G401.6 (cell line): ENCODE data around the gene NPNT.

ENCODE experiments used
- FAIRE-seq: peaks from 2 replicates; lab custom pipeline; 2012; peaks lifted over from hg19 to GRCh38; lab: Jason Lieb, UNC

Gene NPNT

GRCh38 chr4:105970371-105970770, 75.1 kb downstream of the NPNT start:
- no peak for FAIRE-seq

GRCh38 chr4:105971036-105971435, 75.8 kb downstream of the NPNT start:
- FAIRE-seq: no peak

DNA sequence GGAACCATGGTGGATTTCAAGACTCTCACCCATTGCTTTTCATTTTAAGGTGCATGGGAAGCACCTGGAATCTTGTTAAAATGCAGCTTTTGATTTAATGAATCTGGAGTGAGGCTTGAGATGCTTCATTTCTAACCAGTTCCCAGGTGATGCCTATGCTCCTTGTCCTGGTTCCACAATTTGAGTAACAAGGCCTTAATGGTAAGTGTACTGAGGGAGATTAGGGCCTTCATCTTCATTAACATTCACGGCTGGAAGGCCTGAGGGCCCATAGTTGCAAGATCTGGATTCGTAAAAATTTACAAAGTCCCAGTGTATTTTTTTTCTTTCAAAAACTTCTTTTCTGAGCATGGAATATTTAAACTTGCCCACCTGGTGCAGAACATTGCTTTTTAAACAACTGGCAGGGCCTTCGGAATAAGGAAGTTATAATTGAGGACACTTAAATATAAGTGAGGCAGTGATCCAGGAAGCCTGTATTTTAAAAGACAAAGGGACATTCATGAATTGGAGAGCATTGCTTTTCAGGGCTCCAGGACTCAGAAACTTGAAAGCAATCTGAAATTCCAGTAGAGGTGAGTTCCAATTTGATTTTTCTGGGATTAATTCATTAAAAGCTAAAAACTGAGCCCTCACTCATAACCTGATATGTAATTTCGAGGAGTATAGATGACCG, 77.8 kb downstream of the NPNT start:
- FAIRE-seq: no peak

DNA sequence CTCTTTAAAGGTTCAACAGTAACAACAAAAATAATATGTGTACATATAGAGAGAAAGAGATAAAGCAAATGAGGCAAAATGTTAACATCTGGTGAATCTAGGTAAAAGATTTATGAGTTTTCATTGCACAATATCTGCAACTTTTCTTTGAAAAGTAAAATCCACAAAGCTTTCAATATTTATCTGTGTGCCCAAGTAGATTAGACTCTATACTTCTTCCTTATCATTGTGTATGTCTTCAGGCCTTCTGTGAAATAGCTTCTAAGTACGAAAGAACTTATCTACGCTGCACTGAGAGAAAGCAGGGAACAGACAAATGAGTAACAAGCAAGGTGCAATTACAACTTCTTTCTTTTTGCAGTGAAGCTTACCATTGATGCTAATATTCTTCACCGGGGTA, 81.6 kb downstream of the NPNT start:
- no peak for FAIRE-seq

- FAIRE-seq: no peak
These were observed 83.5 kb downstream of the NPNT start for GRCh38 chr4:105978684-105979296.

- no peak for FAIRE-seq
These were observed 84.2 kb downstream of the NPNT start for GRCh38 chr4:105979506-105979905.

DNA sequence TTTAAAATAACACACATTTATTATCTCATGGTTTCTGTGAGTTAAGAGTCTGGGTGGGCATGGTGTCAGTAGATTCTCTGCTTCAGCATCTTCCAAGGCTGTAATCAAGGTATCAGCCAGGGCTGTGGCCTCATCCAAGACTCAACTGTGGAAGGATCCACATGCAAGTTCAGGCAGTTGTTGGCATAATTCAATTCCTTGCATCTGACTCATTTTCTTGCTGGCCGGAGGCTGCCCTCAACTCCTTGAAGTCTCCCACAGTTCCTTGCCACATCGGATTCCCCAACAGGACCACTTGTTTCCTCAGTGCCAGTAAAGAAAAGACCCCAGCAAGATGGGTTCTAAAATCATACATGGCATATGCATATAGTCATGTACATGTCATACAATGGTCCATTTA, 93.4 kb downstream of the NPNT start:
- FAIRE-seq: no peak

DNA sequence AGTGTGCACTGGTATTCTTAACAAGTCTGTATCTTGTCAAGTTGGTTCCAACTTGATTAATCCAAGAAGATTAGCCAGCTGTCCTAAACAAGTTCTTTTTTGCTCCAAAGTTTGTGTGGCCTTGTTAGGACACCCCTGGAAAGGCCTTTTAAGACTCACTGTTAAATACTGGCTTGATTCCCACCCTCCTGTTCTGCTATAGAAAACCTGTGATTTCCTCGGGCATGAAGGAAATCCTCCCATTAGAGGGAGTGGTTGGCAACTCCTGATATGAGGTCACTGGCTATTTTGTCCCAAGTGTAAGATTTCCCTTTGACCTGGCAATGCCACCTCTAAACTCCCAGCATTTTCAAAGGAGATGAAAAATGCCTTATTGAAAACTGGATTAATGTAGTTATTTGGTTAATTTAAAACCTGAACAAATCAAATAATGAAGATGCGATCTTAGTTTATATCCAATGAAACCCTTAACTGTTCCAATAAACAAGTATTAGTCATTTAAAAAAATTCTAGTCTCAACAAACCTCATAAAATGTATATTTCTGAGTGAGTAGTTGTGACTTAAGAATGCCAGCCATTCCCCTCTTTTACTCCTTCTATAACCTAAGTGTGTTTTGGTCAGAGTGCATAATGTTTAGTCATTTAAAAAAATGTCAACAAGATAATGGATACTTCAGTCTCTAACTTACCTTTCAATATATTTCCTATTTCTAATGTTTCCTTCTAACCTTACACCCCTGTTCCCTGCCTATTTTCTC, 94.4 kb downstream of the NPNT start:
- FAIRE-seq: no peak

GRCh38 chr4:105990933-105991332, 95.7 kb downstream of the NPNT start:
- no peak for FAIRE-seq

GRCh38 chr4:105991726-105992125, 96.5 kb downstream of the NPNT start:
- FAIRE-seq: no peak

GRCh38 chr4:105992641-105993305, 97.5 kb downstream of the NPNT start:
- no peak for FAIRE-seq

DNA sequence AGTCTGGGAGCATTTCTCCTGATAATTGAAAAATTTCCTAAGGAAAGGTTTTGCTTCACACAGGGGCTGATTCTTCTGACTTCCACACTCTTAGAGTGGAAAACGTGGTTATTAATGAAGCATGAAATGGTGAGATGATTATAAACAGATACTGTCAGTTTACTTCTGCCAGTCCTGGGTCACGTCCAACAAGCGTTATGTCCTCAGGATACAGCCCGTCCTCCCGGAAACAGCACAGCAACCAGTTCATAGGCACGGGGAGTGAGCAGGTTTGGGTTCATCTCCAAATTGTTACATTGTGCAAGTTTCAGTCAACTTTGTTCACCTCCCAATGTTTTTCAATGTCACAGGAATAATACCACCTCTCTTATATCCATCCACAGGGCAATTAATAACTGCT, 98.8 kb downstream of the NPNT start:
- FAIRE-seq: no peak

- no peak for FAIRE-seq
These were observed 99.7 kb downstream of the NPNT start for GRCh38 chr4:105994841-105995501.

GRCh38 chr4:105996845-105997244, 101.6 kb downstream of the NPNT start:
- no peak for FAIRE-seq

- FAIRE-seq: no peak
These were observed 103.1 kb downstream of the NPNT start for GRCh38 chr4:105998171-105999063.

DNA sequence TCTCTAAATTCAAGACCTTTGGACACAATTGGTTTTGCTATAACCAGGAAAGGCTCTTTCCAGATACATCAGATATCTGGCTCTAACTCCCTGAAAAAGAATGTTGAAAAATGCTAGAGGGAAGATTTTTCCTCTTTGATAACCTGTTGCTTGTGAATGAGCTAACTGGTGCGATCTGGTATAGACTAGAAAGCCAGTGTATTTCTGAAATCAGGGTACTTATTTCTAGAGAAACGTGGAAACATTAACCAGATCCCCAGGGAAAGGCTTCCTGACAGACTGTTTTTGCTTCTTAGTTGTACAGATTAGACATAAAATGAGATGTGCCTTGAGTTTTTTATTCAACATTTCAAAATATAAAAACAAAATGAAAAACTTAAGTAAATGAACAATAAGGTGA, 107.7 kb downstream of the NPNT start:
- FAIRE-seq: no peak

DNA sequence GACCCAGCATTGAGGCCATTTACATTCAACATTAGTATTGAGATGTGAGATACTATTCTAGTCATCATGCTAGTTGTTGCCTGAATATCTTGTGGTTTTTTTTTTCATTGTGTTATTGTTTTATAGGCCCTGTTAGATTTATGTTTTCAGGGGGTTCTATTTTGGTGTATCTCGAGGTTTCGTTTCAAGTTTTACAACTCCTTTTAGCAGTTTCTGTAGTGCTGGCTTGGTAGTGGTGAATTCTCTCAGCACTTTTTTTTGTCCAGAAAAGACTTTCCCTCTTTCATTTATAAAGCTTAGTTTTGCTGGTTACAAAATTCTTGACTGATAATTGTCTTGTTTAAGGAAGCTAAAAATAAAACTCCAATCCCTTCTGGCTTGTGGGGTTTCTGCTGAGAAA, 115.5 kb downstream of the NPNT start:
- FAIRE-seq: no peak

DNA sequence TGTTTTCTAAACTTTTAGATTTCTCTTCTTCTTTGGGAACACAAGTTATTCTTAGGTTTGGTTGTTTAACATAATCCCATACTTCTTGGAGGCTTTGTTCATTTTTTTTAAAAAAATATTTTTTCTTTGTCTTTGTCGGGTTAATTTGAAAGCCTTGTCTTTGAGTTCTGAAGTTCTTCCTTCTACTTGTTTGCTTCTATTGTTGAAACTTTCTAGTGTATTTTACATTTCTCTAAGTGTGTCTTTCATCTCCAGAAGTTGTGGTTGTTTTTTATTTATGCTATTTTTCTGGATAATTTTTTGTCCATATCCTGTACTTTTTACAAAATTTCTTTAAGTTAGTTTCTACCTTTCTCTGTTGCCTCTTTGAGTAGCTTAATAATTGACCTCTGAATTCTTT, 116.1 kb downstream of the NPNT start:
- no peak for FAIRE-seq

DNA sequence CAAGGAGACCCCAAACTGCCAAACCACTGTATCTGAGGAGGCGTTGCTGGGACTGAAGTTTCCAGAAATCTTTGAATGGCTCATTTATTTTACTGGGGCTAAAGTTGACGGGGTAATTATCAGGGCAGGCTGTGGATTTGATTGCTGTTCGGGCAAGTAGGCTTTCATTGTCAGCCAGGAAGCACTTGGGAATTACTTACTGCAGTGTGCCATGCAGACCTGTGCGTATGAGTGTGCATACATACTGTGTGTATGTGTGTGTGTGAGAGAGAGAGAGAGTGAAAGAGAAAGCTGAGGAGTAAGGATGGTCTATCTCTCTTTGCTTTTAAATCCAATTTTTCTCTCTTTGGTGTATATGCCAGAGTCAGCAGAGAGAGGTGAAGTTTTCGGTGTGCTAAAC, 122.7 kb downstream of the NPNT start:
- FAIRE-seq: no peak

DNA sequence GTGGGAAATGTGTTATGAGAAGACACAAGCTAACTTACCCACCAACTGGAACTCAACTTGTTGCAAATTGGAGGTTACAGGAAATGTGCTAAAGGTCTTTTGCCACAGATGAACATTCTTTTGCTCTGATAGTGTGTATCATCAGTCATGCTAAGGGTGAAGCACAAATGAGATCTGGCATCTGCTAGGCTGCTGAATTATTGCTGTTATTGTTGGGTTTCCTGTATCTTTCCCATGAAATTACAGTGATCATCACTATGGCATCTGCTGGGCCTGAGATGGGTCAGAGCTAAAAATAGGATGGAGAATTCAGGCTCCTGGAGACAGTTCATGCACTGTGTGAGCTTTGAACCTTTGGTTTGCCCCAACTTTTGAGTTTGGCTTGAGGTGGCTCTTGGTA, 124.5 kb downstream of the NPNT start:
- no peak for FAIRE-seq
